SU-DHL-6 (cell line): ENCODE data around the gene RGS6.
"Not testable (repeated sequence)": the region's sequence is repeated elsewhere in the genome, so short reads cannot be mapped to it uniquely, and the experiment has no call there.

ENCODE experiments used
- H2AFZ ChIP-seq: fragments of 200-600 bp; sonication (generic); 2 replicates; pipeline ENCODE4 v1.6.1; 2014; ENCODE audit warnings: low read depth, mild to moderate bottlenecking, moderate library complexity, mixed read lengths, antibody characterized with exemption, low read length; ENCODE audit not compliant: severe bottlenecking
- H3F3A ChIP-seq: fragments of 200-600 bp; shearing (Covaris generic); 2 replicates; pipeline ENCODE4 v1.6.0; 2016; ENCODE audit warnings: antibody characterized with exemption, mild to moderate bottlenecking; ENCODE audit not compliant: insufficient read depth
- H3K27ac ChIP-seq: fragments of 200-600 bp; sonication (generic); 2 replicates; pipeline ENCODE4 v1.5.1; 2016; ENCODE audit warnings: low read depth, mild to moderate bottlenecking, low read length, moderate library complexity, mixed read lengths
- H3K27me3 ChIP-seq: fragments of 200-600 bp; sonication (generic), shearing (Covaris generic); 2 replicates; pipeline ENCODE4 v1.6.0; 2014; ENCODE audit warnings: mild to moderate bottlenecking, low read length
- H3K36me3 ChIP-seq: fragments of 200-600 bp; sonication (generic); 2 replicates; pipeline ENCODE4 v1.6.1; 2014; ENCODE audit warnings: mild to moderate bottlenecking, low read length, mixed read lengths
- H3K4me2 ChIP-seq: fragments of 300-600, 200-600 bp; shearing (Covaris generic), sonication (generic); 2 replicates; pipeline ENCODE4 v1.6.0; 2014; ENCODE audit warnings: low read length, low read depth, mild to moderate bottlenecking; ENCODE audit not compliant: poor library complexity, severe bottlenecking
- H3K4me3 ChIP-seq: fragments of 200-600 bp; sonication (generic); 2 replicates; pipeline ENCODE4 v1.5.1; 2014; ENCODE audit warnings: antibody characterized with exemption, low read length, mild to moderate bottlenecking, mixed read lengths; ENCODE audit not compliant: insufficient read depth, poor library complexity, severe bottlenecking
- H3K79me2 ChIP-seq: fragments of 200-600 bp; sonication (generic); 2 replicates; pipeline ENCODE4 v1.6.1; 2014; ENCODE audit warnings: mild to moderate bottlenecking, low read length, moderate library complexity; ENCODE audit not compliant: insufficient read depth
- H3K9ac ChIP-seq: fragments of 200-600 bp; sonication (generic); 2 replicates; pipeline ENCODE4 v1.7.0; 2014; ENCODE audit warnings: mild to moderate bottlenecking, low read length
- H3K9me2 ChIP-seq: fragments of 200-600 bp; sonication (generic); replicated peaks from 2 replicates; pipeline ENCODE4 v1.6.1; 2014; ENCODE audit warnings: low read length; ENCODE audit not compliant: insufficient read depth
- H3K9me3 ChIP-seq: fragments of 200-600 bp; sonication (generic); 2 replicates; pipeline ENCODE4 v1.6.1; 2014; ENCODE audit warnings: low read length, mixed read lengths; ENCODE audit not compliant: insufficient read depth
- H4K20me1 ChIP-seq: fragments of 200-600 bp; sonication (generic); 2 replicates; pipeline ENCODE4 v1.6.1; 2014; ENCODE audit warnings: low read depth, mild to moderate bottlenecking, antibody characterized with exemption, low read length, moderate library complexity, mixed read lengths
- EZH2phosphoT487 ChIP-seq: fragments of 200-600 bp; sonication (generic), shearing (Covaris generic); conservative IDR thresholded peaks from 2 replicates; pipeline ENCODE4 v1.6.1; 2018; ENCODE audit warnings: mild to moderate bottlenecking, antibody characterized with exemption, low read length, moderate library complexity, mixed read lengths
- TF ChIP-seq, protein P1 (sequence below): fragments of 200-600 bp; sonication (generic); IDR thresholded peaks from one replicate; pipeline ENCODE4 v1.5.1; 2017; ENCODE audit warnings: antibody characterized with exemption, mild to moderate bottlenecking, low read length, moderate library complexity; ENCODE audit not compliant: insufficient read depth, poor library complexity, severe bottlenecking

Gene RGS6

DNA sequence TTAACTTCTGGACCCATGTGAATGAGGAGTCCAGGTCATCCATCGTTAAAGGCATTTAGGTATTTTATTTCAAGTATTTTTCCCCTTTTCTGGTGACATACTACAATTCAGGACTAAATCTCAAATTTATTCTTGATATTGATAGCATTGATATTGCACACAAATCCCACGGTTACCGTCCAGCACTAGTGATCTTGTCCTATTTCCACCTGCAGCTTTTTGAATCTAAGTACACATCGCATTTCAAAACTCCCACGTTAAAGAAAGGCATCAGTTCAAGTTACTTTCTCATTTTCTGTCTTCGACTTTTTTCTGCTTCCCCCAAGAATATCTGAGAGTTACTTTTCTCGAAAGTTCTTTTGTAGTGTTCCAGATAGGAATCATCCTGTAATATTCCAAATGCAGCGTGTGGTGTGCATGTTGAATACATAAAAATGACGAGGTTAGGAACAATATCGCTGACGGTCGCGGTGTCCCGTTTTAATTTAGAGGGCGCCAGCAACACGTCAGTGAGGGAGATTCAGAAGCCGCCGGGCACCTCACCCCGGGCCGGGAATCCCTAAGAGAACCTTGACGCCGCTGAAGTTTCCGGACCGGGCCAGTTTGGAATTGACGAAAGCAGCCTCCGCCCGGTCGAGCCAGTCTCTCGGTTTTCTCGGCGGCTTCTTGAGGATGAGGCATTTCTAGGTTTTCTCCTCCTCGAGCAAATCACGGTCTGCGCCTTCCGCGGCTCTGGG lies 569 bp upstream of the RGS6 start:
- Histone ChIP-seq H3K27ac (no peak overlapping the region), H3K79me2 (no peaks in the 10 kb centered on the region), H2AFZ (no peak overlapping the region), H4K20me1 (no peaks in the 10 kb centered on the region), H3K4me2 (no peak overlapping the region), H3K27me3 (0 out of 2 replicates have a peak, but pooled peaks cover 5% of the 10 kb centered on the region), H3K9me2 (no peaks in the 10 kb centered on the region), H3K9me3 (no peaks in the 10 kb centered on the region), H3K9ac (no peak overlapping the region), H3K4me3 (no peak overlapping the region), H3K36me3 (no peaks in the 10 kb centered on the region), H3F3A (no peaks in the 10 kb centered on the region)
- TF ChIP-seq EZH2phosphoT487, result no peak
- TF ChIP-seq, protein P1, sequence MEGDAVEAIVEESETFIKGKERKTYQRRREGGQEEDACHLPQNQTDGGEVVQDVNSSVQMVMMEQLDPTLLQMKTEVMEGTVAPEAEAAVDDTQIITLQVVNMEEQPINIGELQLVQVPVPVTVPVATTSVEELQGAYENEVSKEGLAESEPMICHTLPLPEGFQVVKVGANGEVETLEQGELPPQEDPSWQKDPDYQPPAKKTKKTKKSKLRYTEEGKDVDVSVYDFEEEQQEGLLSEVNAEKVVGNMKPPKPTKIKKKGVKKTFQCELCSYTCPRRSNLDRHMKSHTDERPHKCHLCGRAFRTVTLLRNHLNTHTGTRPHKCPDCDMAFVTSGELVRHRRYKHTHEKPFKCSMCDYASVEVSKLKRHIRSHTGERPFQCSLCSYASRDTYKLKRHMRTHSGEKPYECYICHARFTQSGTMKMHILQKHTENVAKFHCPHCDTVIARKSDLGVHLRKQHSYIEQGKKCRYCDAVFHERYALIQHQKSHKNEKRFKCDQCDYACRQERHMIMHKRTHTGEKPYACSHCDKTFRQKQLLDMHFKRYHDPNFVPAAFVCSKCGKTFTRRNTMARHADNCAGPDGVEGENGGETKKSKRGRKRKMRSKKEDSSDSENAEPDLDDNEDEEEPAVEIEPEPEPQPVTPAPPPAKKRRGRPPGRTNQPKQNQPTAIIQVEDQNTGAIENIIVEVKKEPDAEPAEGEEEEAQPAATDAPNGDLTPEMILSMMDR, result no peak

DNA sequence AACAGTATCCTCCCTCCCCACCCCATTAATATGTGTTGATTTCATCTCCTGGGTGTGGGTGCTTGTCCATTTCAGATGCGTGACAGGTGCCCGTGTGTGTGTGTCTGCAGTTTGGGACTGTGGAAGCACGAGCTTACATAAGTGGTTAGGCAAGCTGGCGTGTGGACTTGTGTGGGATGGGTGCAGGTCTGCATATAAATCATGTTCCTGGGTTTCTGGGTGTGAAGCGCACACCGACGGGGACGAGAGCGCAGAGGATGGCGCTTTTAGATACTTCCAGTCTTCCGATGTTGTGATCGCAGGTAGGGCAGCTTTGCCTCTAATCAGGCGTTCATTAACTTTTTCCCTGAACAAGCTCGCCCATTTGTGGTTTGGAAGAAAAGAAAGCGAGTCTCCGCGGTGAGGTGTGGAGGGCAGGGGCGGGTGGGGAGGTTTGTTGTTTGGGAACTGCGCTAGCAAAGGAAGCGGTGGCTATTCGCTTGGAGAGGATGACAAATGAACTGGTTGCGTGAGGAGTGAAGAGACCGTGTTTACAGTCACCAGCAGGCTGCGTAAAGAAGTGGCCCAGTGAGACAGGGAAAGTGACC lies 865 bp downstream of the RGS6 start:
- H3K9ac ChIP-seq, result no peak overlapping the region
- no peaks in the 10 kb centered on the region for H3K36me3 ChIP-seq
- no peaks in the 10 kb centered on the region for H3F3A ChIP-seq
- H3K4me3 ChIP-seq, result no peak overlapping the region
- no peak overlapping the region for H2AFZ ChIP-seq
- no peaks in the 10 kb centered on the region for H3K9me3 ChIP-seq
- TF ChIP-seq, protein P1, result no peak
- TF ChIP-seq EZH2phosphoT487, result no peak
- no peak overlapping the region for H3K27ac ChIP-seq
- no peaks in the 10 kb centered on the region for H3K79me2 ChIP-seq
- H4K20me1 ChIP-seq, result no peaks in the 10 kb centered on the region
- 0 out of 2 replicates have a peak, but pooled peaks cover 5% of the 10 kb centered on the region for H3K27me3 ChIP-seq
- no peak overlapping the region for H3K4me2 ChIP-seq
- H3K9me2 ChIP-seq, result no peaks in the 10 kb centered on the region

DNA sequence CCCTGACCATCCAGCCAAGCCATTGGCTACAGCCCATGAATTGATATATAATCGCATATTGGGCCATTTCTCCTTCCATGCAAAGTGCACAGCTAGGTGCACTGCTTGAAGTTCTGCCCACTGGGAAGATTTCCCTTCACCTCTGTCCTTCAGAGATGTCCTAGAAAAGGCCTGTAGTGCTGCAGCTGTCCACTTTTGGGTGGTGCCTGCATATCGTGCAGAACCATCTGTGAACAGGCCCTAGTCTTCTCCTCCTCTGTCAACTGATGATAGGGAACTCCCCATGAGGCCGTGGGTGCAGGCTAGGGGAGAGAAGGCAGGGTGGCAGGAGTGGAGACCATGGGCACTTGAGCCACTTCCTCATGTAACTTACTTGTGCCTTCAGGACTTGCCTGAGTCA lies 6.0 kb downstream of the RGS6 start:
- not testable (repeated sequence) for H3K4me2 ChIP-seq, H3K4me3 ChIP-seq, H3K9me2 ChIP-seq, H3K36me3 ChIP-seq, H3K9ac ChIP-seq, H3K27me3 ChIP-seq, H3F3A ChIP-seq, H3K9me3 ChIP-seq, H4K20me1 ChIP-seq, H3K79me2 ChIP-seq, H3K27ac ChIP-seq, H2AFZ ChIP-seq

GRCh38 chr14:71939344-71939743 lies 7.1 kb downstream of the RGS6 start:
- H3K9me3 ChIP-seq, H3K36me3 ChIP-seq, H3K4me3 ChIP-seq, H3K9ac ChIP-seq, H3F3A ChIP-seq, H2AFZ ChIP-seq, H3K9me2 ChIP-seq, H3K27me3 ChIP-seq, H3K4me2 ChIP-seq, H4K20me1 ChIP-seq, H3K27ac ChIP-seq, H3K79me2 ChIP-seq: not testable (repeated sequence)

GRCh38 chr14:71940500-71940899 lies 8.3 kb downstream of the RGS6 start:
- not testable (repeated sequence) for H3K27ac ChIP-seq, H3K4me3 ChIP-seq, H2AFZ ChIP-seq, H3F3A ChIP-seq, H3K9ac ChIP-seq, H3K4me2 ChIP-seq, H3K79me2 ChIP-seq, H3K9me2 ChIP-seq, H3K36me3 ChIP-seq, H3K9me3 ChIP-seq, H4K20me1 ChIP-seq, H3K27me3 ChIP-seq

- not testable (repeated sequence) for H3K4me3 ChIP-seq, H4K20me1 ChIP-seq, H3K9ac ChIP-seq, H3K4me2 ChIP-seq, H2AFZ ChIP-seq, H3K79me2 ChIP-seq, H3K9me2 ChIP-seq, H3K27ac ChIP-seq, H3F3A ChIP-seq, H3K36me3 ChIP-seq, H3K9me3 ChIP-seq, H3K27me3 ChIP-seq
Measured at GRCh38 chr14:71941616-71942015, 9.4 kb downstream of the RGS6 start.
